OCI-LY7 (cell line): Measurements from ENCODE around the gene ACTG2. TPM values are rescaled to one million over a fixed set of nuclear protein-coding genes. Genes with fewer than 3 reads are reported as not detected.

ENCODE experiments used
- BruUV-seq: library from RNA; stranded (reverse); fragments of 400-500 nt; replicated peaks from 2 replicates; lab custom pipeline; 2021; lab: Mats Ljungman, UMichigan
- CTCF ChIA-PET: fragments of 300-600 bp; sonication (Branson Sonifier 250); formaldehyde crosslinking; loops from one replicate; lab custom pipeline; 2022; ENCODE audit warnings: antibody characterized with exemption; ENCODE audit not compliant: unreplicated experiment; lab: Charles Lee
- POLR2A ChIA-PET: fragments of 300-600 bp; sonication (Branson Sonifier 250); formaldehyde crosslinking; loops from one replicate; lab custom pipeline; 2022; ENCODE audit warnings: antibody characterized with exemption; lab: Charles Lee
- DNase-seq: peaks from one replicate; pipeline ENCODE4 v3.0.0-alpha.2; 2015; ENCODE audit warnings: low spot score
- H2AFZ ChIP-seq: fragments of 200-600 bp; sonication (generic), shearing (Covaris generic); 2 replicates; pipeline ENCODE4 v1.6.1; 2014; ENCODE audit warnings: mild to moderate bottlenecking, antibody characterized with exemption, low read length, moderate library complexity
- H3K27ac ChIP-seq: fragments of 200-600 bp; sonication (generic); 2 replicates; pipeline ENCODE4 v1.5.1; 2014; ENCODE audit warnings: mixed run types, low read depth, mild to moderate bottlenecking, moderate library complexity, low read length, inconsistent platforms; ENCODE audit not compliant: poor library complexity, severe bottlenecking
- H3K36me3 ChIP-seq: fragments of 200-600 bp; sonication (generic); 2 replicates; pipeline ENCODE4 v1.6.1; 2014; ENCODE audit warnings: mild to moderate bottlenecking, antibody characterized with exemption, low read length, moderate library complexity, mixed read lengths; ENCODE audit not compliant: insufficient read depth
- H3K4me1 ChIP-seq: fragments of 200-600 bp; sonication (generic); 2 replicates; pipeline ENCODE4 v1.5.1; 2014; ENCODE audit warnings: mild to moderate bottlenecking, low read length; ENCODE audit not compliant: insufficient read depth, poor library complexity, severe bottlenecking
- H3K4me2 ChIP-seq: fragments of 200-600 bp; sonication (generic); 2 replicates; pipeline ENCODE4 v1.6.1; 2014; ENCODE audit warnings: mild to moderate bottlenecking, low read length
- H3K4me3 ChIP-seq: fragments of 200-600 bp; sonication (generic); 2 replicates; pipeline ENCODE4 v1.5.1; 2014; ENCODE audit warnings: mild to moderate bottlenecking, low read depth, low read length; ENCODE audit not compliant: poor library complexity, severe bottlenecking
- H3K79me2 ChIP-seq: fragments of 200-600 bp; sonication (generic); 2 replicates; pipeline ENCODE4 v1.6.1; 2016; ENCODE audit warnings: low read depth, mild to moderate bottlenecking, low read length, moderate library complexity, mixed read lengths; ENCODE audit not compliant: insufficient read depth
- H3K9me2 ChIP-seq: fragments of 200-600 bp; sonication (generic); 2 replicates; pipeline ENCODE4 v1.6.1; 2016; ENCODE audit warnings: mild to moderate bottlenecking, low read length, mixed read lengths; ENCODE audit not compliant: insufficient read depth
- H3K9me3 ChIP-seq: fragments of 200-600 bp; sonication (generic); 2 replicates; pipeline ENCODE4 v1.6.1; 2014; ENCODE audit warnings: mild to moderate bottlenecking, mixed run types, low read length, mixed read lengths
- H4K20me1 ChIP-seq: fragments of 200-600 bp; sonication (generic); 2 replicates; pipeline ENCODE4 v1.6.1; 2014; ENCODE audit warnings: mild to moderate bottlenecking, antibody characterized with exemption, low read length, moderate library complexity, mixed read lengths; ENCODE audit not compliant: insufficient read depth
- CTCF ChIP-seq: fragments of 200-600 bp; sonication (generic); conservative IDR thresholded peaks from 2 replicates; pipeline ENCODE4 v1.5.1; 2014; ENCODE audit warnings: mild to moderate bottlenecking, antibody characterized with exemption, low read length, moderate library complexity, mixed read lengths
- EZH2phosphoT487 ChIP-seq: fragments of 200-600 bp; sonication (generic); IDR thresholded peaks from 2 replicates; pipeline ENCODE4 v1.6.1; 2018; ENCODE audit warnings: low read depth, borderline replicate concordance, mild to moderate bottlenecking, mixed run types, antibody characterized with exemption, low read length, moderate library complexity, mixed read lengths
- intact Hi-C: fragments of 100-400 bp; cut with micrococcal nuclease; formaldehyde crosslinking; loops from one replicate; pipeline ENCODE4 v1.10.0; 2022; ENCODE audit not compliant: unreplicated experiment
- total RNA-seq, 2 experiments: library from RNA; depleted of rRNA in 1 of 2; stranded (reverse); fragments of >200 nt in 1 of 2; shearing (Covaris generic) in 1 of 2; gene quantifications; 2 replicates each; pipeline ENCODE4 v1.2.3, GENCODE V29; 2014 to 2022

Gene ACTG2
- total RNA-seq, 2 experiments from 2014 or later = not detected

GRCh38 chr2:73963385-73964120 is 70.7 kb downstream of the ACTG2 start:
- CTCF ChIA-PET = no interaction called here
- intact Hi-C loops = no loop called here
- H2AFZ ChIP-seq = no peak overlapping the region
- no peaks in the 10 kb centered on the region for H3K79me2 ChIP-seq
- no peaks in the 10 kb centered on the region for H4K20me1 ChIP-seq
- no peak overlapping the region for H3K27ac ChIP-seq
- peaks cover 18% of the 10 kb centered on the region for H3K36me3 ChIP-seq
- no peak for DNase-seq
- BruUV-seq = no TSS peak
- H3K4me2 ChIP-seq = no peak overlapping the region
- H3K4me3 ChIP-seq = no peak overlapping the region
- no peaks in the 10 kb centered on the region for H3K9me3 ChIP-seq
- TF ChIP-seq CTCF = no peak
- TF ChIP-seq EZH2phosphoT487 = no peak
- POLR2A ChIA-PET = no interaction called here
- no peaks in the 10 kb centered on the region for H3K9me2 ChIP-seq
- H3K4me1 ChIP-seq = no peaks in the 10 kb centered on the region

GRCh38 chr2:73964223-73964622 is 71.4 kb downstream of the ACTG2 start:
- Histone ChIP-seq H3K27ac (no peak overlapping the region), H3K9me3 (no peaks in the 10 kb centered on the region), H3K36me3 (peaks cover 12% of the 10 kb centered on the region), H2AFZ (no peak overlapping the region), H3K79me2 (no peaks in the 10 kb centered on the region), H3K4me2 (no peak overlapping the region), H4K20me1 (no peaks in the 10 kb centered on the region), H3K4me3 (no peak overlapping the region), H3K9me2 (no peaks in the 10 kb centered on the region), H3K4me1 (no peaks in the 10 kb centered on the region)
- intact Hi-C loops = no loop called here
- no peak for TF ChIP-seq CTCF
- TF ChIP-seq EZH2phosphoT487 = no peak
- DNase-seq = no peak
- POLR2A ChIA-PET = no interaction called here
- no TSS peak for BruUV-seq
- CTCF ChIA-PET = no interaction called here

- no peaks in the 10 kb centered on the region for H4K20me1 ChIP-seq
- intact Hi-C loops = no loop called here
- no peak overlapping the region for H3K27ac ChIP-seq
- BruUV-seq = no TSS peak
- no peaks in the 10 kb centered on the region for H3K79me2 ChIP-seq
- no peak for DNase-seq
- H3K4me3 ChIP-seq = no peak overlapping the region
- no peak overlapping the region for H3K4me2 ChIP-seq
- H3K4me1 ChIP-seq = peaks cover 5% of the 10 kb centered on the region
- CTCF ChIA-PET = no interaction called here
- POLR2A ChIA-PET = interaction anchor here (0.6 to 0.8 kb wide), 2 partner anchors 15 to 861 kb away, joined by 3 read pairs; no protein-coding TSS in a partner anchor
- H3K36me3 ChIP-seq = 0 out of 2 replicates have a peak, but pooled peaks cover 4% of the 10 kb centered on the region
- no peaks in the 10 kb centered on the region for H3K9me2 ChIP-seq
- TF ChIP-seq EZH2phosphoT487 (no peak), CTCF (no peak)
- no peak overlapping the region for H2AFZ ChIP-seq
- no peaks in the 10 kb centered on the region for H3K9me3 ChIP-seq
These were observed 72.2 kb downstream of the ACTG2 start for GRCh38 chr2:73965053-73965452.
